ENCODE measurements around the gene SH3RF3.

SH3RF3 gene

GRCh38 chr2:109373791-109374547, 245.0 kb downstream of the SH3RF3 start:
- no peak for DNase-seq (ENCODE audit: low read depth in 2 of 2)

- DNase-seq (ENCODE audit: low read depth in 2 of 2): no peak
Measured at GRCh38 chr2:109374548-109375130, 245.6 kb downstream of the SH3RF3 start.

- DNase-seq (ENCODE audit: low read depth in 2 of 2): no peak
Measured at GRCh38 chr2:109375131-109375561, 246.1 kb downstream of the SH3RF3 start.

GRCh38 chr2:109375656-109376055, 246.7 kb downstream of the SH3RF3 start:
- no peak for DNase-seq (ENCODE audit: low read depth in 2 of 2)

- DNase-seq (ENCODE audit: low read depth in 2 of 2): no peak
Measured at GRCh38 chr2:109376115-109376514, 247.1 kb downstream of the SH3RF3 start.

- no peak for DNase-seq (ENCODE audit: low read depth in 2 of 2)
Measured at GRCh38 chr2:109376796-109377495, 247.9 kb downstream of the SH3RF3 start.

GRCh38 chr2:109377976-109378375, 249.0 kb downstream of the SH3RF3 start:
- no peak for DNase-seq (ENCODE audit: low read depth in 2 of 2)

- no peak for DNase-seq (ENCODE audit: low read depth in 2 of 2)
Measured at GRCh38 chr2:109378682-109379081, 249.7 kb downstream of the SH3RF3 start.

- DNase-seq (ENCODE audit: low read depth in 2 of 2): no peak
Measured at GRCh38 chr2:109379507-109379906, 250.5 kb downstream of the SH3RF3 start.

GRCh38 chr2:109380502-109381326, 251.7 kb downstream of the SH3RF3 start:
- no peak for DNase-seq (ENCODE audit: low read depth in 2 of 2)

GRCh38 chr2:109381327-109381820, 252.4 kb downstream of the SH3RF3 start:
- DNase-seq (ENCODE audit: low read depth in 2 of 2): no peak

- no peak for DNase-seq (ENCODE audit: low read depth in 2 of 2)
Measured at GRCh38 chr2:109382226-109382895, 253.4 kb downstream of the SH3RF3 start.

GRCh38 chr2:109382951-109383350, 253.9 kb downstream of the SH3RF3 start:
- no peak for DNase-seq (ENCODE audit: low read depth in 2 of 2)

GRCh38 chr2:109383505-109384307, 254.7 kb downstream of the SH3RF3 start:
- no peak for DNase-seq (ENCODE audit: low read depth in 2 of 2)

- no peak for DNase-seq (ENCODE audit: low read depth in 2 of 2)
Measured at GRCh38 chr2:109384308-109385271, 255.6 kb downstream of the SH3RF3 start.

- DNase-seq (ENCODE audit: low read depth in 2 of 2): no peak
Measured at GRCh38 chr2:109385506-109385905, 256.5 kb downstream of the SH3RF3 start.

- no peak for DNase-seq (ENCODE audit: low read depth in 2 of 2)
Measured at GRCh38 chr2:109386004-109386695, 257.1 kb downstream of the SH3RF3 start.

GRCh38 chr2:109387221-109387735, 258.3 kb downstream of the SH3RF3 start:
- no peak for DNase-seq (ENCODE audit: low read depth in 2 of 2)

Measured in stimulated activated CD8-positive, alpha-beta memory T cell treated with anti-CD3 and anti-CD28 coated beads, Interleukin-15, amount 100 ng/mL, for 4 hours (primary cell).